GM12801 (cell line): Measurements from ENCODE around the gene GLIS2.
A peak's percentile ranks its signal among the peaks of the same experiment; 100 is the strongest.

ENCODE experiments used
- CTCF ChIP-seq: IDR thresholded peaks from one replicate; pipeline ENCODE4 v1.5.1; 2011; ENCODE audit warnings: control low read depth; ENCODE audit not compliant: insufficient read length; ENCODE audit errors: extremely low read depth

The GLIS2 gene

GRCh38 chr16:4275861-4276260 is 40.0 kb upstream of the GLIS2 start:
- TF ChIP-seq CTCF, result no peak

- TF ChIP-seq CTCF, result no peak
Observed at GRCh38 chr16:4277987-4278513, 37.8 kb upstream of the GLIS2 start.

GRCh38 chr16:4280625-4281024 is 35.2 kb upstream of the GLIS2 start:
- TF ChIP-seq CTCF, result no peak

GRCh38 chr16:4283441-4283840 is 32.4 kb upstream of the GLIS2 start:
- TF ChIP-seq CTCF, result no peak

- TF ChIP-seq CTCF, result no peak
Observed at GRCh38 chr16:4283939-4284338, 31.9 kb upstream of the GLIS2 start.

- TF ChIP-seq CTCF, result no peak
Observed at GRCh38 chr16:4285167-4285566, 30.7 kb upstream of the GLIS2 start.

- TF ChIP-seq CTCF, result peak; percentile 7
Observed at GRCh38 chr16:4288148-4288921, 27.5 kb upstream of the GLIS2 start.
